Activated CD4-positive, alpha-beta T cell treated with anti-CD3 and anti-CD28 coated beads, Interleukin-2, amount 10 ng/mL, durations not matched to agents 7 days and 5 days (primary cell): ENCODE results near the gene ADH1A. TPM values are rescaled to one million over a fixed set of nuclear protein-coding genes. Genes with fewer than 3 reads are reported as not detected.

ENCODE experiments used
- CTCF ChIA-PET: fragments of 350-600 bp; sonication (Branson Sonifier 250); formaldehyde crosslinking; loops from one replicate; lab custom pipeline; 2021; ENCODE audit warnings: antibody characterized with exemption; lab: Charles Lee
- POLR2A ChIA-PET: fragments of 350-600 bp; sonication (Branson Sonifier 250); formaldehyde crosslinking; loops from one replicate; lab custom pipeline; 2021; ENCODE audit warnings: antibody characterized with exemption; lab: Charles Lee
- DNase-seq: peaks from one replicate; pipeline ENCODE4 v3.0.0-alpha.2; 2020
- H3K27ac Mint-ChIP-seq: one replicate; pipeline ENCODE4 v1.8.0; 2021; ENCODE audit warnings: mild to moderate bottlenecking, moderate library complexity, mixed read lengths
- H3K27me3 Mint-ChIP-seq: one replicate; pipeline ENCODE4 v1.8.0; 2021; ENCODE audit warnings: mixed read lengths
- H3K36me3 Mint-ChIP-seq: one replicate; pipeline ENCODE4 v1.8.0; 2021; ENCODE audit warnings: low read depth, mixed read lengths
- H3K4me1 Mint-ChIP-seq: one replicate; pipeline ENCODE4 v1.8.0; 2021; ENCODE audit warnings: mixed read lengths
- H3K4me3 Mint-ChIP-seq: one replicate; pipeline ENCODE4 v1.8.0; 2021; ENCODE audit warnings: mild to moderate bottlenecking, moderate library complexity, mixed read lengths
- H3K9me3 Mint-ChIP-seq: one replicate; pipeline ENCODE4 v1.8.0; 2021; ENCODE audit warnings: mixed read lengths
- total RNA-seq, 2 experiments: library from RNA; stranded (reverse); gene quantifications; one replicate each; pipeline ENCODE4 v1.2.3, GENCODE V29; 2021

Gene ADH1A
- total RNA-seq, 2 experiments from 2014 or later: not detected

DNA sequence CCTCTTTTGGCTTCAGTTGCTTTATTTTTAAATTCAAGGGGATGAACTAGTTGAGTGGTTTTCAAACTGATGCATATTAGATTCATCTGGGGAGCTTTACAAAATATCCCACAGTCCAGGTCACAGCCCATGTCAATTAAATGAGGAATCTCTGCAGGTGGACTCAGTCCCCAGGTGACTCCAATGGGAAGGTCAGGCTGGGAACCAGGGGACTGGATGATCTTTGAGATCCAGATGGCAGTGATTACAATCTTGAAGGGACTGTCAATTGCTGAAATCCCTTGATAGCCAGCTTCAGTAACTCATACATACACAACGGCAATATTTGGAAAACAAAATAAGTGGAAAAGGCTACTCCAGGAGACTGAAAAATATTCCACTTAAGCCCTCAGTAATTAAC lies 23.4 kb upstream of the ADH1A start:
- no peak for DNase-seq
- no peaks in the 10 kb centered on the region for H3K9me3 Mint-ChIP-seq
- peaks cover 6% of the 10 kb centered on the region for H3K27me3 Mint-ChIP-seq
- H3K4me3 Mint-ChIP-seq: no peak overlapping the region
- H3K36me3 Mint-ChIP-seq: no peaks in the 10 kb centered on the region
- H3K27ac Mint-ChIP-seq: no peak overlapping the region
- no peaks in the 10 kb centered on the region for H3K4me1 Mint-ChIP-seq
- ChIA-PET CTCF (no interaction called here), POLR2A (no interaction called here)

- H3K36me3 Mint-ChIP-seq: no peaks in the 10 kb centered on the region
- no peak overlapping the region for H3K27ac Mint-ChIP-seq
- H3K4me3 Mint-ChIP-seq: no peak overlapping the region
- ChIA-PET POLR2A (no interaction called here), CTCF (no interaction called here)
- DNase-seq: no peak
- H3K27me3 Mint-ChIP-seq: peaks cover 13% of the 10 kb centered on the region
- H3K9me3 Mint-ChIP-seq: no peaks in the 10 kb centered on the region
- H3K4me1 Mint-ChIP-seq: no peaks in the 10 kb centered on the region
These were observed 19.6 kb upstream of the ADH1A start for GRCh38 chr4:99310389-99310788.

DNA sequence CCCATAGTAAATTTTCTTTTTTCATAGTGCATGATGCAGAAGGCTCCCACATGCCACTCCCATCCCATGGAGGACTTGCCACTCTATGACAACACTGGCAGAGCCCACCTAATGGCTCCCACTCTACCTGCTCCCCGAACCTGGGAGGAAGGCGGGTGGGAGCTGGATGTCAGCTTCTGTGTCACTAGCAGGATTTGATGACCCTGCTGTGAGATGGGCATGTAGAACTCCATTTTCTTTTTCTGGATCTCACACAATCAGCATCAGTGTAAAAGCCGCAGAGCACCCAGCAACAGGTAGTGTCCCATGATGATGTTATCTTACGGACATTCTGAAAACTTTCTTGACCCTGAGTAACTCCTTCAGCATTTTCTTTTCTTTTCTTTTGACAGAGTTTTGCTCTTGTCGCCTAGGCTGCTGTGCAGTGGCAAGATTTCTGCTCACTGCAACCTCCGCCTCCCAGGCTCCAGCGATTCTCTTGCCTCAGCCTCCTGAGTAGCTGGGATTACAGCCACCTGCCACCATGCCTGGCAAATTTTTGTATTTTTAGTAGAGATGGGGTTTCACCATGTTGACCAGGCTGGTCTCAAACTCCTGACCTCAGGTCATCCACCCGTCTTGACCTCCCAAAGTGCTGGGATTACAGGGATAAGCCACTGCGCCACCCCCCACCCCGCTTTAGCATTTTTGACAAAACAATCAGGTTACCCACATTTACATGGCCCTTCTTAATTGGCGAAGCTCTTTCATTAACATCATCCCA lies 15.0 kb upstream of the ADH1A start:
- CTCF ChIA-PET: no interaction called here
- H3K27ac Mint-ChIP-seq: no peak overlapping the region
- H3K4me1 Mint-ChIP-seq: no peaks in the 10 kb centered on the region
- H3K4me3 Mint-ChIP-seq: no peak overlapping the region
- no peak for DNase-seq
- POLR2A ChIA-PET: no interaction called here
- no peaks in the 10 kb centered on the region for H3K36me3 Mint-ChIP-seq
- no peaks in the 10 kb centered on the region for H3K9me3 Mint-ChIP-seq
- H3K27me3 Mint-ChIP-seq: peaks cover 15% of the 10 kb centered on the region

DNA sequence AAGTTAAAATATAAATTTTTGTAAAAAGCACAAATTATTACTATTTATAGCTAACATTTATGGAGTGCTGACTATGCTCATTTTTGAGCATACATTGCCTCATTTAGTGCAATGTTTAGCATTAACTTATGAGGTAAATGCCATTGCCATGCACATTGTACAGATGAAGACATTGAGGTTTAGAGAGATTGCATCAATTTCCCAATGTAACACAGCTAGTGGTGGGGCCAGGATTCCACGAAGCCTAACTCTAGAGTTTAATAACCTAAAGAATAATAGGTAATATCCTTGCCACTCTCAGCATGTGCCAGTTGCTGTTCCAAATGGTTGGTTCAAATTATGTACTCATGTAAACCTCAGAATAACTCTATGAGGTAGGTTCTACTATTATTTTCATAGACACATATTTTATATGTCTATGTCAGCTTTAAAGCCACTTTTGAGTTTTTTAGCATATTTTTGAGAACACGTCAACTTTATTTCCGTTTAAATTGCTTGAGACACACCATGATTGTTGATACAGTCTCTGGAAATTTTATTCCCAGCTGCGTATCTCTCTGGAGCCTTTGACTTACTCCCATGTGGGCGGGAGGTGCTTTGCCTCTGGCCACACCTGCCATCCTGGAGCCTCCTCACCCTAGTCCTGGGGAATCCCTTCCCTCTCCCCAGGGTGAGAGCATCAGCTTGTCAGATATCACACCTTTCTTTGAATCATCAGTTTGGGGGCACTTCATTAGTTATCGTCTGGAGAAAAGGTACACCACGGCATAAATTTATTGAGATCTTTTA lies 10.8 kb upstream of the ADH1A start:
- DNase-seq: no peak
- ChIA-PET CTCF (no interaction called here), POLR2A (no interaction called here)
- no peak overlapping the region for H3K4me3 Mint-ChIP-seq
- no peak overlapping the region for H3K27ac Mint-ChIP-seq
- H3K9me3 Mint-ChIP-seq: no peaks in the 10 kb centered on the region
- H3K27me3 Mint-ChIP-seq: peaks cover 2% of the 10 kb centered on the region
- H3K4me1 Mint-ChIP-seq: no peaks in the 10 kb centered on the region
- no peaks in the 10 kb centered on the region for H3K36me3 Mint-ChIP-seq

GRCh38 chr4:99300934-99301333 lies 10.1 kb upstream of the ADH1A start:
- DNase-seq: no peak
- Mint-ChIP-seq H3K4me3 (no peak overlapping the region), H3K9me3 (peaks cover 3% of the 10 kb centered on the region), H3K27me3 (peaks cover 2% of the 10 kb centered on the region), H3K4me1 (no peaks in the 10 kb centered on the region), H3K36me3 (no peaks in the 10 kb centered on the region), H3K27ac (no peak overlapping the region)
- CTCF ChIA-PET: no interaction called here
- POLR2A ChIA-PET: no interaction called here

GRCh38 chr4:99293357-99293756 lies 2.6 kb upstream of the ADH1A start:
- H3K4me1 Mint-ChIP-seq: no peaks in the 10 kb centered on the region
- H3K4me3 Mint-ChIP-seq: no peak overlapping the region
- no peak overlapping the region for H3K27ac Mint-ChIP-seq
- peaks cover 8% of the 10 kb centered on the region for H3K9me3 Mint-ChIP-seq
- no peaks in the 10 kb centered on the region for H3K36me3 Mint-ChIP-seq
- ChIA-PET POLR2A (no interaction called here), CTCF (interaction anchor here (0.6 kb wide), 1 partner anchor 465 kb away, joined by 3 read pairs; no protein-coding TSS in a partner anchor)
- no peaks in the 10 kb centered on the region for H3K27me3 Mint-ChIP-seq
- no peak for DNase-seq

GRCh38 chr4:99285387-99285786 lies 5.4 kb downstream of the ADH1A start:
- CTCF ChIA-PET: no interaction called here
- no peaks in the 10 kb centered on the region for H3K4me1 Mint-ChIP-seq
- no peaks in the 10 kb centered on the region for H3K9me3 Mint-ChIP-seq
- H3K27me3 Mint-ChIP-seq: no peaks in the 10 kb centered on the region
- no peak overlapping the region for H3K4me3 Mint-ChIP-seq
- DNase-seq: no peak
- H3K27ac Mint-ChIP-seq: no peak overlapping the region
- H3K36me3 Mint-ChIP-seq: no peaks in the 10 kb centered on the region
- POLR2A ChIA-PET: no interaction called here

DNA sequence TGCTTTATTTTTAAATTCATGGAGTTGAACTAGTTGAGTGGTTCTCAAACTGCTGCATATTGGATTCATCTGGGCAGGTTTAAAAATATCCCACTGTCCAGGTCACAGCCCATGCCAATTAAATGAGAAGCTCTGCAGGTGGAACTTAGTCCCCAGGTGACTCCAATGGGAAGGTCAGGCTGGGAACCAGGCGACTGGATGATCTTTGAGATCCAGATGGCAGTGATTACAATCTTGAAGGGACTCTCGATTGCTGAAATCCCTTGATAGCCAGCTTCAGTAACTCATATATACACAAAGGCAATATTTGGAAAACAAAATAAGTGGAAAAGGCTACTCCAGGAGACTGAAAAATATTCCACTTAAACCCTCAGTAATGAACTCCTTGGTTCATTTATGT lies 8.1 kb downstream of the ADH1A start:
- H3K9me3 Mint-ChIP-seq: no peaks in the 10 kb centered on the region
- ChIA-PET CTCF (no interaction called here), POLR2A (no interaction called here)
- H3K27me3 Mint-ChIP-seq: peaks cover 3% of the 10 kb centered on the region
- no peak overlapping the region for H3K4me3 Mint-ChIP-seq
- DNase-seq: no peak
- no peaks in the 10 kb centered on the region for H3K4me1 Mint-ChIP-seq
- no peaks in the 10 kb centered on the region for H3K36me3 Mint-ChIP-seq
- no peak overlapping the region for H3K27ac Mint-ChIP-seq

- POLR2A ChIA-PET: no interaction called here
- no peak overlapping the region for H3K27ac Mint-ChIP-seq
These were observed 9.5 kb downstream of the ADH1A start for GRCh38 chr4:99281261-99281660.

DNA sequence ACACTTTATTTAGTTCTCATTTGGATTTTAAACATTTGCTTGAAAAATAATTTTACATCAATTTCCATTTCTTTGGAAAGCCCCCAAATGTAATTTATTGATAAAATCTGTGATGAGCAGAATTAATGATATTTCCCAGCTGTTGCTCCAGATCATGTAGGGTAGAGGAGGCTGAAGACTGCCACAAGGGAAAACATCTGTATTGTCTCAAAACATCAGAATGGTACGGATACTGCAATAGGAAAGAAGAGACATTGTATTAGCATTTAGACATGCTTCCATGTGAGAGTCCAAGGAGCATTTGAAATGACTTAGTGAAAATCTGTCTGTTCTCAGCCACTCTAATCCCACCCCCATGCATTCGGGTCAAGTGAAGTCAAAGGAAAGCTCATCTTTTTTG lies 14.4 kb downstream of the ADH1A start:
- no peak for DNase-seq
- Mint-ChIP-seq H3K4me1 (no peaks in the 10 kb centered on the region), H3K4me3 (no peak overlapping the region), H3K9me3 (no peaks in the 10 kb centered on the region), H3K27me3 (peaks cover 3% of the 10 kb centered on the region), H3K27ac (no peak overlapping the region), H3K36me3 (no peaks in the 10 kb centered on the region)
- ChIA-PET CTCF (no interaction called here), POLR2A (no interaction called here)

More at GRCh38 chr4:99281261-99281660, 9.5 kb downstream of the ADH1A start:
- Mint-ChIP-seq H3K4me1 (no peaks in the 10 kb centered on the region), H3K4me3 (no peak overlapping the region), H3K9me3 (no peaks in the 10 kb centered on the region), H3K36me3 (no peaks in the 10 kb centered on the region), H3K27me3 (peaks cover 3% of the 10 kb centered on the region)
- CTCF ChIA-PET: no interaction called here
- DNase-seq: no peak

- CTCF ChIA-PET: no interaction called here
- Mint-ChIP-seq H3K27ac (no peak overlapping the region), H3K4me1 (no peaks in the 10 kb centered on the region), H3K9me3 (no peaks in the 10 kb centered on the region), H3K36me3 (no peaks in the 10 kb centered on the region), H3K4me3 (no peak overlapping the region), H3K27me3 (peaks cover 3% of the 10 kb centered on the region)
- no peak for DNase-seq
- POLR2A ChIA-PET: no interaction called here
These were observed 14.9 kb downstream of the ADH1A start for GRCh38 chr4:99275885-99276284.

GRCh38 chr4:99275050-99275449 lies 15.7 kb downstream of the ADH1A start:
- H3K4me3 Mint-ChIP-seq: no peak overlapping the region
- no peaks in the 10 kb centered on the region for H3K4me1 Mint-ChIP-seq
- no peaks in the 10 kb centered on the region for H3K9me3 Mint-ChIP-seq
- ChIA-PET POLR2A (no interaction called here), CTCF (no interaction called here)
- no peak overlapping the region for H3K27ac Mint-ChIP-seq
- peaks cover 3% of the 10 kb centered on the region for H3K27me3 Mint-ChIP-seq
- no peaks in the 10 kb centered on the region for H3K36me3 Mint-ChIP-seq
- no peak for DNase-seq

DNA sequence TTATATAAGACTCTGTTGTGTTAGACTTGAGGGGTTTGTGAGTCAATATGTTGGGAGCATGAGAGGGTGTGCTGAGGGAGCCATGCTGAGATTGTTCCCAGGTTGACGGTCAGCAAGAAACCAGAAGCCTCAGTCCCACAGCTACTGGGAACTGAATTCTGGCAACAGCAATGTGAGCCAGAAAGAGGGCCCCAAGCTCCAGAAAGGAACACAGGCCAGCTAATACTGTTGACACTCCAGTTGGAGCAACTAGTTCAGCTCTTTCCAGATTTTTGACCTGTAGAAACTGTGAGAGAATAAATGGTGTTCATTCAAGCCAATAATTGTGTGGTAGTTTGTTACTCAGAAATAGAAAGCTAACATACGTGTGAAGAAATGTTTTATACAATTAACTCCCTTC lies 17.1 kb downstream of the ADH1A start:
- CTCF ChIA-PET: no interaction called here
- H3K4me3 Mint-ChIP-seq: no peak overlapping the region

More for the DNA sequence above, 17.1 kb downstream of the ADH1A start:
- Mint-ChIP-seq H3K27ac (no peak overlapping the region), H3K36me3 (no peaks in the 10 kb centered on the region), H3K4me1 (no peaks in the 10 kb centered on the region), H3K9me3 (no peaks in the 10 kb centered on the region), H3K27me3 (no peaks in the 10 kb centered on the region)
- POLR2A ChIA-PET: no interaction called here
- DNase-seq: no peak
